ENCODE measurements around the gene DCANP1.

The DCANP1 gene

DNA sequence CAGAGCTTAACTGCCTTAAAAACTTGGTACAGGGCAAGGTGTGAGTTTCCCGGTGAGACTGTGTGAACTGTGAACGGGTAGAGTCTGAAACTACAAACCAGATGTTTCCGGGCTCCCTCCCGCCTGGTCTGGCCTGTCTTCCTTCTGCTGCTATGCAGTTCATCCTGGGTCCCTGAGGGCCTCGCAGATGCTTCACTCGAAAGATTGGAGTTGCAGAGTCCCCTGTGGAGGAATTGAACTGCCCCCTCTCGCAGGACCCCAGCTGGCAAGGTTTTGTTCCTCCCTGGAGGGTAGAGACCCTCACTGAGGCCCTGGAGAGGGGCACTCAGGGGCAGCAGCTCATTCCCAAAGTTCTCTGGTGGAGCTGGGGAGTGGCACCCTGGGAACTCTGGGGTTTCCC lies 533 bp downstream of the DCANP1 start:
- H3K27ac ChIP-seq (ENCODE audit: low read length), result no peak overlapping the region
- H3K36me3 ChIP-seq (ENCODE audit: control insufficient read depth in 2 of 2, insufficient read depth in 2 of 2, low read length in 2 of 2), result no peaks in the 10 kb centered on the region
- H3K9ac ChIP-seq (ENCODE audit: low read length in 2 of 2), result no peak overlapping the region
- no peak overlapping the region for H3K4me3 ChIP-seq (ENCODE audit: low read length in 2 of 2)
- H3K27me3 ChIP-seq (ENCODE audit: control insufficient read depth in 1 of 2, insufficient read depth in 2 of 2, low read length in 2 of 2), result peaks cover 0 to 2% of the 10 kb centered on the region in 2 donors
- peaks cover 4% of the 10 kb centered on the region for H3K4me1 ChIP-seq (ENCODE audit: control insufficient read depth, insufficient read depth, low read length)
- H3K9me3 ChIP-seq (ENCODE audit: control insufficient read depth in 2 of 2, low read length in 2 of 2), result no peaks in the 10 kb centered on the region

DNA sequence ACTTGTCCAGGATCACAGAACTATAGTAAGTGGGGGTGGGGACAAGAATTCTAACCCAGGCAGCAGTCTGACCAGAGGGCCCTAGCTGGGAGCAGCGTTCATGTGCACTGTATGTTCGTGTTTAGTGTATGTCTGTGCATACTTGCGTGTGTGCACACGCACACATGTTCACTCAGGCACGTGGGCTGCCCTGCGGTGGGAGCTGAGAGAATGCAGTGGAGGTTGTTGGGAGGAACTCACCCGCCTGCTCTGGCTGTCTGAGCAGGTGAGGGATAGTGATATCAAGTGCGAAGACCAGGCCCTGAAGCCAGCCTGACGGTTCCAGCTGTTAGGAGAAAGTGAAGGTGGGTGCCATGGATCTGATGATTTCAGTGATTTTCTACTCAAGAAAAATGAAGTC lies 942 bp downstream of the DCANP1 start:
- H3K36me3 ChIP-seq (ENCODE audit: control insufficient read depth in 2 of 2, insufficient read depth in 2 of 2, low read length in 2 of 2), result no peaks in the 10 kb centered on the region
- H3K4me1 ChIP-seq (ENCODE audit: control insufficient read depth, insufficient read depth, low read length), result peaks cover 4% of the 10 kb centered on the region
- H3K27me3 ChIP-seq (ENCODE audit: control insufficient read depth in 1 of 2, insufficient read depth in 2 of 2, low read length in 2 of 2), result peaks cover 0 to 2% of the 10 kb centered on the region in 2 donors
- no peak overlapping the region for H3K4me3 ChIP-seq (ENCODE audit: low read length in 2 of 2)
- H3K9me3 ChIP-seq (ENCODE audit: control insufficient read depth in 2 of 2, low read length in 2 of 2), result no peaks in the 10 kb centered on the region
- H3K27ac ChIP-seq (ENCODE audit: low read length), result no peak overlapping the region
- H3K9ac ChIP-seq (ENCODE audit: low read length in 2 of 2), result no peak overlapping the region

DNA sequence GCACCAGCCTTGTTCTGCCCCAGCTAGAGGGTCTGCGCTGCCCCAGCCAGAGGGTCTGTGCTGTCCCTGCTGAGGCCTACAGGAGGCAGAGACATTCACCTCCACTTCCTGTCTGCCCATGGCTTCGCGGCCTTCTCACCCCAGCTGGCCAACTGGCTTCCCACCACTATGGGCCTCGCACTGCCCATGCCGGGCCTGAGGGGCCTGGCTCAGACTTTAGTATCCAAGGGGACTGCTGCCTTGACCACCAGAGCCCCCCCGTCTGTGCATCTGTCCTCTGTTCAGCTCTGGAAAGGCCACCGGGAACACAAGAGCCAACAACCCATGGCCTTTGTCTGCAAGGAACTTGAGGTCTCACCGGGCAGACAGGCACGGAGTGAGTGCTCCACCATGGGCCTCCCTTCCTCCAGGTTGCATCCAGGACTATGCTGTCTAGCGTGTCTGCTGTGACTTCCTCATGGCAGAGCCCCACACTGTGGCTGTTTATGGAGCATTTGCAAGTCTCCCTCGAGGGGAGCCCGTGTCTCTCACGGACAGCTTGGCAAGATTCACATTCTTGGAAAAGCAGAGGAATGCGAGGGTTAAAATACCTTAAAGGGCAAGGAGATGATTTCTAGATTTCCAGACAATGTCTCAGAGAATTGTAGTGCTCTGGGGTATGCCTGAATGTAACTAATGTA lies 1.7 kb downstream of the DCANP1 start:
- H3K36me3 ChIP-seq (ENCODE audit: control insufficient read depth in 2 of 2, insufficient read depth in 2 of 2, low read length in 2 of 2), result no peaks in the 10 kb centered on the region
- no peaks in the 10 kb centered on the region for H3K9me3 ChIP-seq (ENCODE audit: control insufficient read depth in 2 of 2, low read length in 2 of 2)
- no peak overlapping the region for H3K4me3 ChIP-seq (ENCODE audit: low read length in 2 of 2)
- H3K4me1 ChIP-seq (ENCODE audit: control insufficient read depth, insufficient read depth, low read length), result peaks cover 4% of the 10 kb centered on the region
- H3K9ac ChIP-seq (ENCODE audit: low read length in 2 of 2), result no peak overlapping the region
- H3K27ac ChIP-seq (ENCODE audit: low read length), result no peak overlapping the region
- H3K27me3 ChIP-seq (ENCODE audit: control insufficient read depth in 1 of 2, insufficient read depth in 2 of 2, low read length in 2 of 2), result peaks cover 0 to 2% of the 10 kb centered on the region in 2 donors

GRCh38 chr5:135444881-135445280 lies 2.3 kb downstream of the DCANP1 start:
- Histone ChIP-seq H3K9me3 (ENCODE audit: control insufficient read depth in 2 of 2, low read length in 2 of 2) (no peaks in the 10 kb centered on the region), H3K36me3 (ENCODE audit: control insufficient read depth in 2 of 2, insufficient read depth in 2 of 2, low read length in 2 of 2) (no peaks in the 10 kb centered on the region), H3K4me1 (ENCODE audit: control insufficient read depth, insufficient read depth, low read length) (peaks cover 4% of the 10 kb centered on the region), H3K27me3 (ENCODE audit: control insufficient read depth in 1 of 2, insufficient read depth in 2 of 2, low read length in 2 of 2) (peaks cover 0 to 1% of the 10 kb centered on the region in 2 donors), H3K9ac (ENCODE audit: low read length in 2 of 2) (no peak overlapping the region), H3K27ac (ENCODE audit: low read length) (no peak overlapping the region), H3K4me3 (ENCODE audit: low read length in 2 of 2) (no peak overlapping the region)

GRCh38 chr5:135444360-135444759 lies 2.8 kb downstream of the DCANP1 start:
- H3K4me3 ChIP-seq (ENCODE audit: low read length in 2 of 2), result no peak overlapping the region
- H3K27me3 ChIP-seq (ENCODE audit: control insufficient read depth in 1 of 2, insufficient read depth in 2 of 2, low read length in 2 of 2), result no peaks in the 10 kb centered on the region
- H3K9me3 ChIP-seq (ENCODE audit: control insufficient read depth in 2 of 2, low read length in 2 of 2), result no peaks in the 10 kb centered on the region
- H3K27ac ChIP-seq (ENCODE audit: low read length), result no peak overlapping the region
- H3K4me1 ChIP-seq (ENCODE audit: control insufficient read depth, insufficient read depth, low read length), result peaks cover 4% of the 10 kb centered on the region
- no peak overlapping the region for H3K9ac ChIP-seq (ENCODE audit: low read length in 2 of 2)
- no peaks in the 10 kb centered on the region for H3K36me3 ChIP-seq (ENCODE audit: control insufficient read depth in 2 of 2, insufficient read depth in 2 of 2, low read length in 2 of 2)

GRCh38 chr5:135443161-135443960 lies 3.8 kb downstream of the DCANP1 start:
- no peaks in the 10 kb centered on the region for H3K36me3 ChIP-seq (ENCODE audit: control insufficient read depth in 2 of 2, insufficient read depth in 2 of 2, low read length in 2 of 2)
- H3K9ac ChIP-seq (ENCODE audit: low read length in 2 of 2), result no peak overlapping the region
- peaks cover 8% of the 10 kb centered on the region for H3K4me1 ChIP-seq (ENCODE audit: control insufficient read depth, insufficient read depth, low read length)
- H3K4me3 ChIP-seq (ENCODE audit: low read length in 2 of 2), result no peak overlapping the region
- no peaks in the 10 kb centered on the region for H3K27me3 ChIP-seq (ENCODE audit: control insufficient read depth in 1 of 2, insufficient read depth in 2 of 2, low read length in 2 of 2)
- no peak overlapping the region for H3K27ac ChIP-seq (ENCODE audit: low read length)
- no peaks in the 10 kb centered on the region for H3K9me3 ChIP-seq (ENCODE audit: control insufficient read depth in 2 of 2, low read length in 2 of 2)

DNA sequence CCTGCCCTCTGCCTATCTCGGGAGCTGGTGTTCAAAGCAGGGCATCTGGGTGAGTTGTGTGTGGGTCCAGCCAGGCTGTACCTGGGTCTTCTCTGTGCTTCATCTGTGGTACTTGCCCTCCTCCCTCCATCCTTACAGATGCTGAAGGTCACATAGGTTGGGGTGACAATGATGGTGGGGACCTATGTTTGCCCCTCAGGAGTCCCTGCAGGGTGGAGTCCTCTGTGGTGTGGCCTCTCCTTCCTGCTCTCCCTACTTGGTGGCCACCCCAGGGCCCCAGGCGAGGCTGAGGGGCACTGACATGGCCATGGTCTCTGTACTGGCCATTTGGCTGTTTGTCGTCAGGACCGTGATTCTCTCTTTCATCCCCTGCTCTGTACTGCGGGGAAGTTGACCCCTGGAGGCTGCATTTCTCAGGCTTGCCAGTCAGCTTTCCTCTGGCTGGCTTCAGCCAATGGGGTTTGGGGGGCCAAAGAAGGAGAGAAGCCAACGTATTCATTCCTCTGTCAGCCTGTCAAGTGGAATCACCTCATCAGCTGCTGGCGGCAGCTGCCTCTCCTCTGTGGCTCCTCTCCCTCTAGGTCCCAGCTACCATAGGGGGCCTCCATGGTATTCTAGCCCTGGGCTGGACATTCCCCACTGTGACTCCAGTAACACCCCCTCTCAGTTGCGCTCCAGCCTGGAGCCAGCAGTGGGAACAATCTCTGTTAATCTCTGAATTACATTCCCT lies 4.6 kb downstream of the DCANP1 start:
- Histone ChIP-seq H3K9ac (ENCODE audit: low read length in 2 of 2) (no peak overlapping the region), H3K4me3 (ENCODE audit: low read length in 2 of 2) (no peak overlapping the region), H3K36me3 (ENCODE audit: control insufficient read depth in 2 of 2, insufficient read depth in 2 of 2, low read length in 2 of 2) (no peaks in the 10 kb centered on the region), H3K9me3 (ENCODE audit: control insufficient read depth in 2 of 2, low read length in 2 of 2) (no peaks in the 10 kb centered on the region), H3K27me3 (ENCODE audit: control insufficient read depth in 1 of 2, insufficient read depth in 2 of 2, low read length in 2 of 2) (no peaks in the 10 kb centered on the region), H3K4me1 (ENCODE audit: control insufficient read depth, insufficient read depth, low read length) (peaks cover 13% of the 10 kb centered on the region), H3K27ac (ENCODE audit: low read length) (no peak overlapping the region)

DNA sequence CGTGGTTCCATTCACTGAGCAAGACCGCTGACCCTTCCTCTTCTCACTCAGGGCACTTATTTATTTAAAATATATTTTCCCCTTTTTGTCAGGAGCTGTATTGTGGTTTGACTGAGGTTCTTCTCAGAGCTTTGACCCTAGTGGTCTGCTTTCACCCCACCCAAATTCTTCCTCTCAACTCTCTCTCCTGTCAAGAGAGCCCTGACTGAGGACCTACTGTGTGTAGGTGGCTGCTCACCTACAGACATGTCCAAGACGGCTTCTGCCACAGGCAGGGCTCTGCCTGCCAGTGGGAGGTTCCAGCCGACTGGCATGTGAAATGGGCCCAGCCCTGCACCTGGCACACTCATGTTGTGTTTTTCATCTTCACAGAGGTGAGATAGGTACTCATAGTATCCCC lies 5.2 kb downstream of the DCANP1 start:
- no peak overlapping the region for H3K4me3 ChIP-seq (ENCODE audit: low read length in 2 of 2)
- no peaks in the 10 kb centered on the region for H3K27me3 ChIP-seq (ENCODE audit: control insufficient read depth in 1 of 2, insufficient read depth in 2 of 2, low read length in 2 of 2)
- no peak overlapping the region for H3K27ac ChIP-seq (ENCODE audit: low read length)
- peaks cover 13% of the 10 kb centered on the region for H3K4me1 ChIP-seq (ENCODE audit: control insufficient read depth, insufficient read depth, low read length)
- H3K36me3 ChIP-seq (ENCODE audit: control insufficient read depth in 2 of 2, insufficient read depth in 2 of 2, low read length in 2 of 2), result no peaks in the 10 kb centered on the region
- no peaks in the 10 kb centered on the region for H3K9me3 ChIP-seq (ENCODE audit: control insufficient read depth in 2 of 2, low read length in 2 of 2)
- H3K9ac ChIP-seq (ENCODE audit: low read length in 2 of 2), result no peak overlapping the region

DNA sequence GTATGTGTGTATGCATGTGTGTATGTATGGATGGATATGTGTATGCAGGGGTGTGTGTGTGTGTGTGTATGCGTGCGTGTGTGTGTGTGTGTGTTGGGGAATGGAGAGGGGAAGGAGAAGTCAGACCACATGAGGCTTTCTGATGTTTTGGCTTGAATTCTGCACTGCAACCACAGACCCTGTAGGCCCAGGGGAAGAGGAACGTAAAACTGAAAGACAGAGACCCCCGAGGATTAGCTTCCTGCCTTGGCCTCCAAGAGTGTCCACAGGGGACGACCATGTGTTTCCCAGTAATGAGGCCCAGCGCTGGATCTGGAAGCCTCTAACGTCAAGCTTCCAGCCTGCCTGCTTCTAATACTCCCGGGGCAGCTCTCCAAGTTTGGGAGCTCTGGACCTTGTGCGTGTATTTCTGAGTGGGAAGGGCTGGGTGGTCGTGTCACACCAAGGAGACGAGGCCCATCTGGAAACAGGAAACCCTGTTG lies 5.8 kb downstream of the DCANP1 start:
- Histone ChIP-seq H3K27ac (ENCODE audit: low read length) (no peak overlapping the region), H3K9me3 (ENCODE audit: control insufficient read depth in 2 of 2, low read length in 2 of 2) (no peaks in the 10 kb centered on the region), H3K9ac (ENCODE audit: low read length in 2 of 2) (no peak overlapping the region), H3K4me1 (ENCODE audit: control insufficient read depth, insufficient read depth, low read length) (peaks cover 13% of the 10 kb centered on the region), H3K4me3 (ENCODE audit: low read length in 2 of 2) (no peak overlapping the region), H3K36me3 (ENCODE audit: control insufficient read depth in 2 of 2, insufficient read depth in 2 of 2, low read length in 2 of 2) (no peaks in the 10 kb centered on the region), H3K27me3 (ENCODE audit: control insufficient read depth in 1 of 2, insufficient read depth in 2 of 2, low read length in 2 of 2) (no peaks in the 10 kb centered on the region)

GRCh38 chr5:135440916-135441315 lies 6.2 kb downstream of the DCANP1 start:
- Histone ChIP-seq H3K36me3 (ENCODE audit: control insufficient read depth in 2 of 2, insufficient read depth in 2 of 2, low read length in 2 of 2) (no peaks in the 10 kb centered on the region), H3K27ac (ENCODE audit: low read length) (no peak overlapping the region), H3K4me1 (ENCODE audit: control insufficient read depth, insufficient read depth, low read length) (peaks cover 13% of the 10 kb centered on the region), H3K9me3 (ENCODE audit: control insufficient read depth in 2 of 2, low read length in 2 of 2) (no peaks in the 10 kb centered on the region), H3K9ac (ENCODE audit: low read length in 2 of 2) (no peak overlapping the region), H3K4me3 (ENCODE audit: low read length in 2 of 2) (no peak overlapping the region), H3K27me3 (ENCODE audit: control insufficient read depth in 1 of 2, insufficient read depth in 2 of 2, low read length in 2 of 2) (no peaks in the 10 kb centered on the region)

All from stomach smooth muscle (tissue), 2 donors.